SK-N-SH (cell line): ENCODE results near the gene OR2T35. TPM values are rescaled to one million over a fixed set of nuclear protein-coding genes. Genes with fewer than 3 reads are reported as not detected.

Experiments used
- CTCF ChIA-PET: fragments of 300-600, 350-600 bp; formaldehyde crosslinking; extraction: SDS; loops from one replicate; lab custom pipeline; 2021; lab: Yijun Ruan, JAX
- POLR2A ChIA-PET: fragments of 350-600 bp; sonication (Branson Sonifier 250); formaldehyde crosslinking; extraction: SDS; loops from one replicate; lab custom pipeline; 2020; ENCODE audit warnings: antibody characterized with exemption, inconsistent platforms; lab: Yijun Ruan, JAX
- DNase-seq: peaks from one replicate; pipeline ENCODE4 v3.0.0; 2012
- H2AFZ ChIP-seq: fragments of 200-600 bp; sonication (generic); 2 replicates; pipeline ENCODE4 v1.8.1; 2016; ENCODE audit warnings: antibody characterized with exemption, mild to moderate bottlenecking, low read depth
- H3F3A ChIP-seq: fragments of 200-600 bp; sonication (generic); replicated peaks from 2 replicates; pipeline ENCODE3; 2016; ENCODE audit warnings: antibody characterized with exemption, mild to moderate bottlenecking; ENCODE audit not compliant: insufficient read depth
- H3K27ac ChIP-seq, 2 experiments: fragments of 200-500 bp in 1 of 2; fragments of 200-600 bp in 1 of 2; sonication (Bioruptor generic) in 1 of 2; sonication (generic), shearing (Covaris generic) in 1 of 2; 2 replicates each; pipeline versions ENCODE4 v1.5.1 to v1.6.1; 2014 to 2016; ENCODE audit warnings: low read depth in 2 of 2, inconsistent platforms in 1 of 2, low read length in 1 of 2, mild to moderate bottlenecking in 1 of 2, mixed read lengths in 1 of 2
- H3K27me3 ChIP-seq: fragments of 200-600 bp; sonication (generic), shearing (Covaris generic); 2 replicates; pipeline ENCODE4 v1.6.1; 2016; ENCODE audit warnings: mixed run types; ENCODE audit not compliant: insufficient read depth
- H3K36me3 ChIP-seq, 2 experiments: fragments of 200-500 bp in 1 of 2; fragments of 200-600 bp in 1 of 2; sonication (Bioruptor generic) in 1 of 2; sonication (generic) in 1 of 2; replicated peaks in 1 of 2; 2 replicates each; pipeline versions ENCODE3 to v1.5.1; 2014 to 2016; ENCODE audit warnings: low read length in 1 of 2, mild to moderate bottlenecking in 1 of 2; ENCODE audit not compliant: insufficient read depth in 2 of 2, control insufficient read depth in 1 of 2
- H3K4me1 ChIP-seq, 2 experiments: fragments of 200-500 bp in 1 of 2; fragments of 200-600 bp in 1 of 2; sonication (Bioruptor generic) in 1 of 2; sonication (generic), shearing (Covaris generic) in 1 of 2; 2 replicates each; pipeline versions ENCODE4 v1.5.1 to v1.6.1; 2014 to 2016; ENCODE audit warnings: low read depth in 1 of 2, low read length in 1 of 2, mixed run types in 1 of 2; ENCODE audit not compliant: insufficient read depth in 2 of 2, control insufficient read depth in 1 of 2
- H3K4me2 ChIP-seq: fragments of 200-600 bp; sonication (generic), shearing (Covaris generic); 2 replicates; pipeline ENCODE4 v1.6.1; 2017; ENCODE audit warnings: mixed run types
- H3K4me3 ChIP-seq, 2 experiments: fragments of 200-500 bp in 1 of 2; fragments of 200-600 bp in 1 of 2; sonication (Bioruptor generic) in 1 of 2; sonication (generic), shearing (Covaris generic) in 1 of 2; 2 replicates each; pipeline versions ENCODE4 v1.5.1 to v1.8.1; 2014 to 2016; ENCODE audit warnings: low read depth in 2 of 2, inconsistent platforms in 1 of 2, low read length in 1 of 2, mild to moderate bottlenecking in 1 of 2, mixed read lengths in 1 of 2, moderate library complexity in 1 of 2
- H3K79me2 ChIP-seq: fragments of 200-600 bp; sonication (generic); 2 replicates; pipeline ENCODE4 v1.8.1; 2017; ENCODE audit warnings: mild to moderate bottlenecking; ENCODE audit not compliant: insufficient read depth
- H3K9ac ChIP-seq: fragments of 200-600 bp; sonication (generic); 2 replicates; pipeline ENCODE4 v1.6.1; 2017; ENCODE audit warnings: mixed run types
- H3K9me2 ChIP-seq: fragments of 200-600 bp; sonication (generic); 2 replicates; pipeline ENCODE4 v1.6.1; 2017; ENCODE audit warnings: mixed run types
- H3K9me3 ChIP-seq: fragments of 200-600 bp; sonication (generic); 2 replicates; pipeline ENCODE4 v1.6.1; 2017; ENCODE audit warnings: mixed run types, mild to moderate bottlenecking, moderate library complexity
- H4K20me1 ChIP-seq: fragments of 200-600 bp; sonication (generic); 2 replicates; pipeline ENCODE4 v1.6.1; 2017; ENCODE audit warnings: mild to moderate bottlenecking, mixed run types; ENCODE audit not compliant: insufficient read depth
- CTCF ChIP-seq: fragments of 200-600 bp; sonication (generic); IDR thresholded peaks from 2 replicates; pipeline ENCODE4 v1.6.1; 2017; ENCODE audit warnings: antibody characterized with exemption, mild to moderate bottlenecking, moderate library complexity
- EZH2phosphoT487 ChIP-seq: fragments of 200-600 bp; sonication (generic); IDR thresholded peaks from 2 replicates; pipeline ENCODE4 v1.6.1; 2017; ENCODE audit warnings: low read depth, mixed run types, mild to moderate bottlenecking, antibody characterized with exemption, moderate library complexity, borderline replicate concordance
- FOSL2 ChIP-seq: IDR thresholded peaks from 2 replicates; pipeline ENCODE4 v1.4.0; 2012; ENCODE audit warnings: low read depth, mild to moderate bottlenecking, moderate library complexity, borderline replicate concordance
- MAX ChIP-seq: IDR thresholded peaks from 2 replicates; pipeline ENCODE4 v1.4.0; 2012; ENCODE audit warnings: low read depth
- MXI1 ChIP-seq: IDR thresholded peaks from 2 replicates; pipeline ENCODE4 v1.6.1; 2012; ENCODE audit warnings: mild to moderate bottlenecking, low read depth, low read length, improper control_type of control experiment
- NFIC ChIP-seq: IDR thresholded peaks from 2 replicates; pipeline ENCODE4 v1.4.0; 2012; ENCODE audit warnings: borderline replicate concordance
- PBX3 ChIP-seq: IDR thresholded peaks from 2 replicates; pipeline ENCODE4; 2012
- RAD21 ChIP-seq: IDR thresholded peaks from 2 replicates; pipeline ENCODE4 v1.6.1; 2012; ENCODE audit warnings: mild to moderate bottlenecking, low read length
- RCOR1 ChIP-seq: fragments of 150-350 bp; IDR thresholded peaks from 2 replicates; pipeline ENCODE4 v1.6.1; 2017; ENCODE audit warnings: antibody characterized with exemption, low read length
- REST ChIP-seq: IDR thresholded peaks from 2 replicates; pipeline ENCODE4 v1.6.1; 2012; ENCODE audit warnings: mild to moderate bottlenecking, low read depth, low read length, moderate library complexity
- RXRA ChIP-seq: IDR thresholded peaks from 2 replicates; pipeline ENCODE4 v1.4.0; 2012; ENCODE audit warnings: low read depth, mild to moderate bottlenecking, borderline replicate concordance
- SIN3A ChIP-seq: IDR thresholded peaks from 2 replicates; pipeline ENCODE4 v1.6.1; 2012; ENCODE audit warnings: low read depth, mild to moderate bottlenecking, low read length, moderate library complexity, borderline replicate concordance
- TCF12 ChIP-seq: IDR thresholded peaks from 2 replicates; pipeline ENCODE4 v1.4.0; 2012
- USF2 ChIP-seq: fragments of 150-350 bp; IDR thresholded peaks from 2 replicates; pipeline ENCODE4 v1.6.1; 2017; ENCODE audit warnings: antibody characterized with exemption, low read length, low read depth, borderline replicate concordance
- YY1 ChIP-seq: IDR thresholded peaks from 2 replicates; pipeline ENCODE4 v1.4.0; 2012; ENCODE audit warnings: low read depth, mild to moderate bottlenecking
- ZBTB33 ChIP-seq: IDR thresholded peaks from 2 replicates; pipeline ENCODE4 v1.4.0; 2012; ENCODE audit warnings: low read depth, borderline replicate concordance
- WGBS: methylation state at CpG from one replicate; pipeline ENCODE4 v1.1.6; 2017; ENCODE audit warnings: low lambda C conversion rate; 5-methylcytosine and 5-hydroxymethylcytosine counted together
- polyA plus RNA-seq, 3 experiments: library from polyadenylated mRNA; depleted of rRNA; stranded (reverse); fragments of >200 nt; gene quantifications; 2 replicates each; pipeline ENCODE4 v1.2.3, GENCODE V29; 2012

The OR2T35 gene
- polyA plus RNA-seq, 1 of the 3 experiments (the other 2 are of a cell fraction): not detected

GRCh38 chr1:248610301-248610700, 34.8 kb downstream of the OR2T35 start:
- CTCF ChIA-PET: interaction anchor here (0.7 to 1.9 kb wide), 4 partner anchors 9 to 198 kb away, joined by 3 to 7 read pairs (median 6); no protein-coding TSS in a partner anchor
- Histone ChIP-seq H3K27ac (no peak overlapping the region), H2AFZ (no peak overlapping the region), H3K9me2 (no peaks in the 10 kb centered on the region), H3K9me3 (no peaks in the 10 kb centered on the region), H3K79me2 (no peaks in the 10 kb centered on the region), H3K4me2 (no peak overlapping the region), H3K36me3 (no peaks in the 10 kb centered on the region), H3K4me3 (no peak overlapping the region)
- WGBS: 2% methylated on average over 3 of the region's 3 CpGs
- POLR2A ChIA-PET: no interaction called here
- no peak for TF ChIP-seq USF2
- TF ChIP-seq YY1: no peak
- TF ChIP-seq REST: no peak
- TF ChIP-seq ZBTB33: no peak
- TF ChIP-seq FOSL2: no peak
- TF ChIP-seq TCF12: no peak
- no peak for TF ChIP-seq SIN3A
- no peak for TF ChIP-seq CTCF
- no peak for TF ChIP-seq EZH2phosphoT487
- TF ChIP-seq NFIC: no peak
- no peak for TF ChIP-seq RCOR1
- no peak for TF ChIP-seq PBX3
- no peak for TF ChIP-seq MXI1
- no peak for TF ChIP-seq RXRA
- TF ChIP-seq RAD21: no peak
- TF ChIP-seq MAX: no peak
- TF ChIP-seq, all 33 proteins: peak for 0
- no peaks in the 10 kb centered on the region for H3F3A ChIP-seq
- H3K4me1 ChIP-seq: no peaks in the 10 kb centered on the region
- no peaks in the 10 kb centered on the region for H4K20me1 ChIP-seq
- no peak overlapping the region for H3K9ac ChIP-seq
- H3K27me3 ChIP-seq: peaks cover 9% of the 10 kb centered on the region; the same call in 1 of the 2 replicates
- no peak for DNase-seq
